MCF 10A (cell line): ENCODE results near the gene BLOC1S3. TPM values are rescaled to one million over a fixed set of nuclear protein-coding genes. Genes with fewer than 3 reads are reported as not detected.

Source experiments
- BruUV-seq: library from RNA; stranded (reverse); fragments of 400-500 nt; replicated peaks from 2 replicates; lab custom pipeline; 2021; lab: Mats Ljungman, UMichigan
- CTCF ChIA-PET: fragments of 300-600 bp; sonication (Branson Sonifier 250); formaldehyde crosslinking; extraction: SDS; loops from one replicate; lab custom pipeline; 2021; ENCODE audit warnings: antibody characterized with exemption, inconsistent platforms; lab: Yijun Ruan, JAX
- POLR2A ChIA-PET: fragments of 300-600, 350-650 bp; sonication (Branson Sonifier 250); formaldehyde crosslinking; extraction: SDS; loops from one replicate; lab custom pipeline; 2020; ENCODE audit warnings: antibody characterized with exemption, inconsistent platforms; lab: Yijun Ruan, JAX
- DNase-seq: peaks from one replicate; pipeline ENCODE4 v3.0.0-alpha.2; 2018; ENCODE audit not compliant: unreplicated experiment
- H3K27ac Mint-ChIP-seq: one replicate; pipeline ENCODE4 v1.8.0; 2022; ENCODE audit warnings: mild to moderate bottlenecking, low read depth, mixed read lengths; ENCODE audit not compliant: unreplicated experiment
- H3K27me3 Mint-ChIP-seq: one replicate; pipeline ENCODE4 v1.8.0; 2022; ENCODE audit warnings: mixed read lengths; ENCODE audit not compliant: insufficient read depth, unreplicated experiment
- H3K36me3 Mint-ChIP-seq: one replicate; pipeline ENCODE4 v1.8.0; 2022; ENCODE audit warnings: mild to moderate bottlenecking, moderate library complexity, mixed read lengths; ENCODE audit not compliant: insufficient read depth, unreplicated experiment
- H3K4me1 Mint-ChIP-seq: one replicate; pipeline ENCODE4 v1.8.0; 2022; ENCODE audit warnings: mixed read lengths; ENCODE audit not compliant: insufficient read depth, unreplicated experiment
- H3K4me3 Mint-ChIP-seq: one replicate; pipeline ENCODE4 v1.8.0; 2022; ENCODE audit warnings: mild to moderate bottlenecking, moderate library complexity, mixed read lengths; ENCODE audit not compliant: unreplicated experiment
- H3K9me3 Mint-ChIP-seq: one replicate; pipeline ENCODE4 v1.8.0; 2022; ENCODE audit warnings: mixed read lengths; ENCODE audit not compliant: unreplicated experiment
- intact Hi-C: fragments of 100-400 bp; cut with micrococcal nuclease; formaldehyde crosslinking; loops from 2 replicates; pipeline ENCODE4 v1.14.1; 2022
- total RNA-seq: library from RNA; stranded (reverse); gene quantifications from 2 replicates; pipeline ENCODE4 v1.2.3, GENCODE V29; 2022
- TF ChIP-seq, protein P1 (sequence below): fragments of 200-600 bp; IDR thresholded peaks from one replicate; pipeline ENCODE4 v1.8.0; 2022; ENCODE audit warnings: antibody characterized with exemption, mild to moderate bottlenecking; ENCODE audit not compliant: unreplicated experiment

BLOC1S3 gene
- total RNA-seq, 1 experiment from 2014 or later, result 14.0 TPM

DNA sequence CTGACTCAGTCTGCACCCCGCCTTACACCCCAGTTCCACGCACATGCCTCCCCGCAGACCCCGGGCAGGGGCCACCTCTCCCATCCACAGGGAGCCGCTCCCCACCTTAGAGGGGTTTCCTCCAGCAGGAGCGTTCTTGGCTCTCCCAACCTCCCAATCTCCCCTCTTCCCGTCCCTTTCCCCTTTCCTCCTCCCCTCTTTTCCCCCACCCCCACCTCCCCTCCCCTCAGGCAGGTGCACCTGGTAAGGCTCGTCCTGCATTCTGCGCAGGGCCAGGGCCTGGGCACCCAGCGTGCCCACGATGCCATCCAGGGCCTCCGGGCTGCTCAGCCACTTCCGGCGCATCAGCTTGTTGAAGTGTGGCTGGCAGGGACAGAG, 39.4 kb downstream of the BLOC1S3 start:
- H3K36me3 Mint-ChIP-seq, result no peaks in the 10 kb centered on the region
- intact Hi-C loops, result no loop called here
- BruUV-seq, result no TSS peak
- H3K4me1 Mint-ChIP-seq, result peaks cover 6% of the 10 kb centered on the region
- ChIA-PET POLR2A (no interaction called here), CTCF (no interaction called here)
- no peak for DNase-seq
- H3K27ac Mint-ChIP-seq, result no peak overlapping the region
- no peak overlapping the region for H3K4me3 Mint-ChIP-seq
- H3K27me3 Mint-ChIP-seq, result peaks cover 14% of the 10 kb centered on the region
- TF ChIP-seq, protein P1, sequence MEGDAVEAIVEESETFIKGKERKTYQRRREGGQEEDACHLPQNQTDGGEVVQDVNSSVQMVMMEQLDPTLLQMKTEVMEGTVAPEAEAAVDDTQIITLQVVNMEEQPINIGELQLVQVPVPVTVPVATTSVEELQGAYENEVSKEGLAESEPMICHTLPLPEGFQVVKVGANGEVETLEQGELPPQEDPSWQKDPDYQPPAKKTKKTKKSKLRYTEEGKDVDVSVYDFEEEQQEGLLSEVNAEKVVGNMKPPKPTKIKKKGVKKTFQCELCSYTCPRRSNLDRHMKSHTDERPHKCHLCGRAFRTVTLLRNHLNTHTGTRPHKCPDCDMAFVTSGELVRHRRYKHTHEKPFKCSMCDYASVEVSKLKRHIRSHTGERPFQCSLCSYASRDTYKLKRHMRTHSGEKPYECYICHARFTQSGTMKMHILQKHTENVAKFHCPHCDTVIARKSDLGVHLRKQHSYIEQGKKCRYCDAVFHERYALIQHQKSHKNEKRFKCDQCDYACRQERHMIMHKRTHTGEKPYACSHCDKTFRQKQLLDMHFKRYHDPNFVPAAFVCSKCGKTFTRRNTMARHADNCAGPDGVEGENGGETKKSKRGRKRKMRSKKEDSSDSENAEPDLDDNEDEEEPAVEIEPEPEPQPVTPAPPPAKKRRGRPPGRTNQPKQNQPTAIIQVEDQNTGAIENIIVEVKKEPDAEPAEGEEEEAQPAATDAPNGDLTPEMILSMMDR, result no peak
- no peaks in the 10 kb centered on the region for H3K9me3 Mint-ChIP-seq

DNA sequence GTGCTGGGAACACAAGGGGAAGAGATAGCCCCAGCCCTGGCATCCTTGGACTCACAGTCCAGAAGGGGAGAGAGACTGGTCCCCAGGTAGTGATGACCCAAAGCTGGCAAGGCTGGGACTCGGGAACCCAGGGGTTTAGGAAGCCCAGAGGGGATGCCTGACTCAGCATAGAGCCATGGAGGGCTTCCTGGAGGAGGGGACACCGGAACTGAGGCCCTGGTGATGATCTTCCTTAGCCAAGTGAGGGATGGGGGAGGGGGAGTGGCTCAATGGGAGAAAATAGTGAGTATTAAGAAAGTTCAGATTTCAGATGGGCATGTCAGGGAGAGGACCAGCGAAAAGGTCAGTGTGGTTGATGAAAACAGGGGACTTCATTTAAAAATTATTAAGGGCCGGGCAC, 39.8 kb downstream of the BLOC1S3 start:
- H3K27ac Mint-ChIP-seq, result no peak overlapping the region

DNA sequence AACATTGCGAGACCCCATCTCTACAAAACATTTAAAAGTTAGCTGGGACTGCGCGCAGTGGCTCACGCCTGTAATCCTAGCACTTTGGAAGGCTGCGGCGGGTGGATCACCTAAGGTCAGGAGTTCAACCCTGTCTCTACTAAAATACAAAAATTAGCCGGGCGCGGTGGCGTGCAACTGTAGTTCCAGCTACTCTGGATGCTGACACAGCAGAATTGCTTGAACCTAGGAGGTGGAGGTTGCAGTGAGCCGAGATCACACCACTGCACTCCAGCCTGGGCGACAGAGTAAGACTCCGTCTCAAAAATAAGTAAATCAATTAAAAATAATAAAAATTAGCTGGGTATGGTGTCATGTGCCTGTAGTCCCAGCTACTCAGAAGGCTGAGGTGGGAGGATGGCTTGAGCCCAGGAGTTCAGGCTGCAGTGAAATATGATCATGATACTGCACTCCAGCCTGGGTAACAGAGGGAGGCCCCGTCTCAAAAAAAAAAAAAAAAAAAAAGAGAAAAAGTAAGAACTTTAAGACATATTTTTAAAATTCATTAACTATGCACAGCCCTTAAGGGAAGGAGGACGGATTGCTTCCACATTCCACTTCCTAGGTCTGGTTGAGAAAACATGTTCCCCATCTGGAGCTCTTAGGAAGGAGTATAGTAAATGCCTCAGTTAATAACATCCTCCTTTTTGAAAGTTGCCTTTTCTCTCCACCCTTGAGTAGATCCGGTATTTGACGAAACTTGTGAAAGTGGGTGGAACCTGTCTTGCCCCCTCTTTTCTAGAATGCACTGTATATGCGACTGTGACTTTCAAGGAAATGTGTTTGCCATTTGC, 40.5 kb downstream of the BLOC1S3 start:
- Mint-ChIP-seq H3K9me3 (no peaks in the 10 kb centered on the region), H3K4me1 (peaks cover 6% of the 10 kb centered on the region), H3K4me3 (no peak overlapping the region), H3K27ac (no peak overlapping the region), H3K27me3 (peaks cover 14% of the 10 kb centered on the region), H3K36me3 (no peaks in the 10 kb centered on the region)
- intact Hi-C loops, result no loop called here
- DNase-seq, result no peak
- POLR2A ChIA-PET, result interaction anchor here (1.5 kb wide), 1 partner anchor 10 kb away, joined by 3 read pairs; no protein-coding TSS in a partner anchor
- no TSS peak for BruUV-seq
- CTCF ChIA-PET, result no interaction called here
- TF ChIP-seq, protein P1, result no peak

More for the DNA sequence above, 39.8 kb downstream of the BLOC1S3 start:
- Mint-ChIP-seq H3K27me3 (peaks cover 14% of the 10 kb centered on the region), H3K4me1 (peaks cover 6% of the 10 kb centered on the region), H3K36me3 (no peaks in the 10 kb centered on the region), H3K4me3 (no peak overlapping the region), H3K9me3 (no peaks in the 10 kb centered on the region)
- ChIA-PET POLR2A (no interaction called here), CTCF (no interaction called here)
- TF ChIP-seq, protein P1, result no peak
- intact Hi-C loops, result no loop called here
- BruUV-seq, result no TSS peak
- no peak for DNase-seq

DNA sequence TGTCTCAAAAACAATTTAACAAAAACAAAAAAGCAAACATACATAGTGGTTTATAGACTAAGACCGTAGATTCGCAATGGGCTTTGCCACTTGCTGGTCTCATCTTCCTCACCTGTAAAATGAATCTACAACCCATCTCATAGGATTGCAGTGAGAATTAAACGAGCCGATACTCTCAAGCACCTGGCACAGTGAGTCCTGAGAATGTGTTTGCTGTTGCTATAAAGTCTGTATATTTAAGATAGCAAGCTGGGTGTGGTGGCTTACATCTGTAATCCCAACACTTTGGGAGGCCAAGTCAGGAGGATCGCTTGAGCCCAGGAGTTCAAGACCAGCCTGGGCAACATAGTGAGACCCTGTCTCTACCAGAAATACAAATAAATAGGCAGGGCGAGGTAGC, 44.1 kb downstream of the BLOC1S3 start:
- Mint-ChIP-seq H3K4me1 (no peaks in the 10 kb centered on the region), H3K9me3 (no peaks in the 10 kb centered on the region), H3K27ac (no peak overlapping the region), H3K4me3 (no peak overlapping the region), H3K27me3 (peaks cover 14% of the 10 kb centered on the region), H3K36me3 (no peaks in the 10 kb centered on the region)
- intact Hi-C loops, result no loop called here
- CTCF ChIA-PET, result no interaction called here
- POLR2A ChIA-PET, result no interaction called here
- BruUV-seq, result no TSS peak
- DNase-seq, result no peak
- TF ChIP-seq, protein P1, result no peak
